Midbrain (tissue), 1 donor: Measurements from ENCODE around the gene C15orf61.

Experiments used
- DNase-seq: peaks from one replicate; lab custom pipeline; 2025; lab: John Stamatoyannopoulos, UW

C15orf61 gene

GRCh38 chr15:67549736-67550135 is 28.8 kb downstream of the C15orf61 start:
- no peak for DNase-seq

GRCh38 chr15:67550522-67550921 is 29.6 kb downstream of the C15orf61 start:
- DNase-seq: no peak

DNA sequence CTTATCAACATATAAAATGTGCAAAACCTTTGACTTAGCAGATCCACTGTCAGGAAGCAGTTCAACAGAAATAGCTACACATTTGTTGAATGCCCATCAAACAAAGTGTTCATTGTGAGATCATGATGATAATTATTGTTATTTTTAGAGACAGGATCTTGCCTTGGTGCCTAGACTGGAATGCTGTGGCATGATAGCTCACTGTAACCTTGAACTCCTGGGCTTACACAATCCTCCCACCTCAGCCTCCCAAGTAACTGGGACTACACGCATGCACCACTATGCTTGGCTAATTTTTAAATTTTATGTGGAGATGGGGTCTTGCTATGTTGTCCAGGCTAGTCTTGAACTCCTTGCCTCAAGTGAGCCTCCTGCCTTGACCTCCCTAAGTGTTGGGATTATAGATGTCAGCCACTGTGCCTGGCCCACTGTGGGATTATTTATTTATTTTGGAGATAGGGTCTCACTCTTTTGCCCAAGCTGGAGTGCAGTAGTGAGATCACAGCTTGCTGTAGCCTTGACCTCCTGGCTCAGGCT is 30.3 kb downstream of the C15orf61 start:
- no peak for DNase-seq

DNA sequence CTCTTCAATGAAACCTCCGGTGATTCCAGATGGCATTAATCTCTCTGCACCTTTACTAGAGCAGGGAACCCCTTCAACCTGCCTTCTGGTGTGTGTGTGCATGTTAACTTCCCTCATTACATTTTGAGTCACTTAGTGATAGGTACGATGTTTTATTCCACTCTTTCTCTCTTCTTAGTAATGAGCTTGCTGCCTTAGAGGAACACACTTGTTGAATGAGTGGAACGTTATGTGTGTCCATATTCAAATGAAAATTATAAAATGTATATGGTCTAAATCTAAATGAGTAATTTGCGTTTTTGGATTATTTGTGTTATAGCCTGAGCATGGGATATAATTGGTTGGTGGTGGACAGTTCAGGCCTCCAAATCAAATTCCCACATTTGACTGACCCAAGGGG is 33.6 kb downstream of the C15orf61 start:
- DNase-seq: no peak

DNA sequence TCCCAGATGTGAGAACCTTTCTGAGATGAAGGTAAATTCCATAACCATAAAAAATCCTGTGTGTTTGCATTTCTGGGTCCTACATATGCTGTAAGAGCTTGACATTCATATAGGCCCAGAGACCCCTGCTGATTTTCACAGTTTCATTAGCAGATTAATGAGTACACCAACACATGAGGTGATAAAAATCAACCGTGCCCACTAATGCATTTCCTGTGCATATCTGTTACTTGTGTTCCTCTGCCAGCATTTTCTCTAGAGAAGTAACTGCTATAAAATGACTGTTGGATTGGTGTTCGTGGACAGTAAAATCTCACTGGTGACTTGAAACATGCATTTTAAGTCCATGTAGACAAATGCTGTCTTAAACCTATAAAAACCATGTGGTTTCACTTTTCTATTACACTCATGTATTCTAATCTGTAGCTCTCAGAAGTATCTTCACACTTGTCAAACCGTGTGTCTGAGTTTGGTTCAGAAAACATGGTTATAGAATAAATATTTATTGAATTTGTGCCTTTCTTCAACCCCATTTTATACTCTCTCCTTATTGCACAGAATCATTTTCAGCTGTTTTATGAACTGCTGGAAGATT is 36.1 kb downstream of the C15orf61 start:
- DNase-seq: no peak

GRCh38 chr15:67558502-67558901 is 37.6 kb downstream of the C15orf61 start:
- no peak for DNase-seq

- DNase-seq: no peak
These were observed 38.2 kb downstream of the C15orf61 start for GRCh38 chr15:67559158-67559557.

DNA sequence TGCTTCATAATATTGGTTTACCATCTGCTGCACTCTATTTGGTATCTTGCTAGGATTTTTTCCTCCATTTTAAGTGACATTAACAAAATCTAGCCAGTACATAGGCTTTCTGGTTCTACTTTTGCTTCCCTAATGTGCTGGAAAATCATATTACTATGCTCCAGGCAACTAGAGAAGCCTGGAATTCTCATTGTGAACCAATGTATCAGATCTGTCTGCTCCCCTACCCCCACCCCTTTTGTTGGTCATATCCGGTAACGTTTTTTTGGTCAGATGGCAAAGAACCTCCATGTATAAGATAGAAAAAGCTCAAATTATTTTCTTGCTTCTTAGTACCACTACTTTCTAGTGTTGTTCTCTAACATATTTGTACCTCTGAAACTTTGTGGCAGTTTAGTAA is 38.6 kb downstream of the C15orf61 start:
- DNase-seq: no peak

DNA sequence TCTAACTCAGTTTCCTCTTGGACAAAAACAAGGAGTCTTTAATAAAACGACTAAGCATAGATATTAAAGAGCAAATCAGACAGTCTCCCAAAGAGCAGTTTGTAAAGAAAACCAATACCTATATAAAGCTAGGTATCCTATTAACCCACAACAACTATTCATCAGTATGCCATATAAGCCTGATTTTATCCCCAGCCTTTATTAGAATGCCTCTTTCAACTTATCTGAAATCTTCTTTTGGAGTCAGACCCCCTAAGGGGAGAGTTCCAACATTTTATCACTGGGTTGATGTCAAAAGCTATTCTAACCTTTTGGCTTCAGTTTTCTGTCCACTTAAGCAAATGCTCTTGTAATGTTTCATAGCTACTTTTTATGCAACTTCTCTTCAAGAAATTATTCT is 39.4 kb downstream of the C15orf61 start:
- DNase-seq: no peak

- no peak for DNase-seq
These were observed 42.2 kb downstream of the C15orf61 start for GRCh38 chr15:67563092-67563491.

GRCh38 chr15:67564021-67564967 is 43.4 kb downstream of the C15orf61 start:
- DNase-seq: no peak

- DNase-seq: no peak
These were observed 44.0 kb downstream of the C15orf61 start for GRCh38 chr15:67564968-67565345.

DNA sequence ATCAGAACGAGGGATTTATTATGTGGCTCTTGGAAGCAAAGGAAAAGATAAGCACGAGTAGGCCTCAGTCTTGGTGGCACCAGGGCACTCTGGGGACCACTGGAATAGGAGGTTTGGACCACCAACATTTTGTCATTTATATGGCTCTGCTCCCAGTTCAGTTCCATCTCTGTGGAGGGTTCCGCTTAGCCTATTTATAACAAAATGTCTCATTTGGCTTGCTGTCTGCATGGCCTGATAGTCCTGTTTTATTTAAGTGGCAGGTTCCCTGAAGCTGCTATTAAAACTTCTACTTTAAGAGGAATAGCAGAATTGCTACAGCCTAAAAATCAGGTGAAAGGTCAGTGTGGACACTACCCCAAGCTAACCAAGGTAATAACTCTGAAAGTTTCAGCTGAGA is 48.7 kb downstream of the C15orf61 start:
- DNase-seq: no peak

DNA sequence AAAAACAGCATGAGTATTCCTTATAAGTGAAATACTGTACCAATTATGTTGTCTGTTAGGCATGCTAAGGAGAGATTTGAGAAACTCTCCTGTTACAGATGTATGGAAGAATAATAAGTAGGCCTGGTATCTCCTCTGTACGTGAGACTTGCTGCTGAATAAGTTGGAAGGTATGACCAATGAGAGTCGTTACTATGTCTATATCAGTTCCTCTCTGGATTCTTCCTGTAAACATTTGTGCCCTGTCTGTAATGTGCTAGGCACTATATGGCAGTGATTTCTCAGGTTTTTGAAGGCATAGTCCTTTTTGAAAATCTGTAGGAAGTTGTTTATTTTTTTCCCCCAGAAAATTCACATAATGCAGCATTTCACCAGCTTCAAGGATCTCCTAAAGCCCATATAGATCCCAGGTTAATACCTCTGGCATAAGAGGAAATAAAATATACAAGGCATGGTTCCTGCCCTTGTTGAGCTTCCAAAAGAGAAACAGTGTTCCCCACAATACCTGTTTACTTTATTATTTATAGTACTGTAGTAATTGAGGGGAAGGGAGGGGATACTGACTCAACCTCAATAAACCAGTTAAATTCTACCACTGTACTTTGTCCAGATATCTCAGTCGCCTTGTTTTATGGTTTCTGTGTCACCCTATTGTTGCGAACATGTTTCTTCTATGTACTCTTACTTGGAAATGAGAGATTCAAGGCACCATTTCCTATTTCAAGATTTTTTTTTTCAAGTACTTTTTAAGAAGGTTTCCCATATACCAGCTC is 50.1 kb downstream of the C15orf61 start:
- no peak for DNase-seq

DNA sequence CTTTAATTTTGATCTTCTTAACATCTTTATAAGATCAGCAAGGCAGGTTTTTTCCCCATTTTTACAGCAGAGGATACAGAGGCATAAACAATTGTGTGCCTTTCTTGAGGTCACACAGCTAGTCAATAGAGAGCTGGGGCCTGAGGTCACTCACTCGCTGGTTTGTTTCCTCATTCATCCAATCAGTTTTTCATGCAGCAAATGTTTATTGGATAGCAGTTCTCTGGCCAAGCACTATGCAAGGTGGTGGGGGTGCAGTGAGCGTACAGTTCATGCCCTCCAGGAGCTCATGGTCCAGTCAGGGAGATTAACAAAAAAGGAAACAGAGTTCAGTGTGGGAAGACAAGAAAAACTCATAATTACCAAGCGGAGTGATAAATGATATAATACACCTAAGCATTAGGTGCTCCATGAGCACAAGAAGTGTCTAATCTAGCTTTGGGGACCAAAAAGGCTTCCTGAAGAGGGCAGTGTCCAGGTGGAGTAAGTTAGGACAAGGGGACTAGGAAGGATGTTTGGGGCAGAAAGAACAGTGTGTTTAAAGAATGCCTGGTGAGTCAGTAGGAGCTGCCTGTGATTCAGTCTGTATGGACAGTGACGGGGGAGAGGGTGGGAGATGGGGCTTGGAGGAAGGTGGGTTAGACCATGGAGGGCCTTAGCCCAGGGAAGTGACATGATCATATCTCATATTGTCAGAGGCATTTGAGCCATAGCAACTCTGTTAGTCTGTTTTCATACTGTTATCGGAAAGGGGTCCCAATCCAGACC is 50.9 kb downstream of the C15orf61 start:
- DNase-seq: no peak

GRCh38 chr15:67573194-67573593 is 52.3 kb downstream of the C15orf61 start:
- DNase-seq: no peak

DNA sequence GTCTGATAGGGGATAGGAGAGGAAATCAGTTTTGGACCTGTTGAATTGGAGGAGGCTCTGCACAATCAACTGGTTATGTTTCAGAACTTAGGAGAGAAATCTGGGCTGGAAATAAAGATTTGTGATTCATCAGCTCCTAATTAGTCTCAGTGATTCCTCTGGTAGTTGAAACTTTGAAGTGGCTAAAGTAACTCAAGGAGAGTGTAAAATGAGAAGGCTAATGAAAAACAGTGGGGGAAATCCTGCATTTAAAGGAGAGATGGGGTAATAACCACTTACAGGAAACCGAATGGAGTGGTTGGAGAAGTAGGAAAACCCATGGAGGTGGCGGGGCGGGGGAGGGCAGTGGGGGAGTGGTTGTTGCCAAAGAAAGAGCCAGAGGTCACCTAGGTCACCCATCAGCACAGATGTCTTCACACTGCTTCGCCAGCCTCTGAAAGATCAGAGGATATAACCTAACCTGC is 54.1 kb downstream of the C15orf61 start:
- no peak for DNase-seq

GRCh38 chr15:67578020-67578600 is 57.2 kb downstream of the C15orf61 start:
- no peak for DNase-seq

- no peak for DNase-seq
These were observed 58.2 kb downstream of the C15orf61 start for GRCh38 chr15:67579164-67579563.
